ENCODE measurements around the gene C3orf22.

The C3orf22 gene

DNA sequence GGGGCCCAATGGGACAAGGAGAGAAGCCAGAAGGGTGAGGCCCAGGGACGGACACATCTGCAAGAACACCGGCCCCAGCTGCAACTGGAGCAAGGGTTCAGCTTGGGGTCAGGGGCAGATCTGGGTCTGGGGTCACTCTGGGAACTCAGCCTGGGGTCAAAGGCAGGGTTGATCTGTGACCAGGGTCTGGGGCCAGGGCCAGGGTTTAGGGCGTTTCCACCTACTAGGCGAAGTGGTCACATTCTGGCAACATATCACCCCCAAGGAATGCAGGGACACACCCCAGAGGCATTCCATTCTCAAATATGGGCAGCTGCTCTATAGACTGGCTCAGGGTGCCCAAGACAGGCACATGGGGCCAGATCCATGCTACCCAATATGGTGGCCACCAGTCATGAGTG, 50.2 kb downstream of the C3orf22 start (continued):
- no peak for TF ChIP-seq ZNF514 (tag by site-specific recombination; IDR thresholded peaks at IDR 0.05)
- TF ChIP-seq ZNF350 (tag by site-specific recombination; IDR thresholded peaks at IDR 0.05) = no peak
- TF ChIP-seq ZNF561 (tag by site-specific recombination; IDR thresholded peaks at IDR 0.05; ENCODE audit: borderline replicate concordance) = no peak
- no peak for TF ChIP-seq SP3 (tag by site-specific recombination; IDR thresholded peaks at IDR 0.05)

DNA sequence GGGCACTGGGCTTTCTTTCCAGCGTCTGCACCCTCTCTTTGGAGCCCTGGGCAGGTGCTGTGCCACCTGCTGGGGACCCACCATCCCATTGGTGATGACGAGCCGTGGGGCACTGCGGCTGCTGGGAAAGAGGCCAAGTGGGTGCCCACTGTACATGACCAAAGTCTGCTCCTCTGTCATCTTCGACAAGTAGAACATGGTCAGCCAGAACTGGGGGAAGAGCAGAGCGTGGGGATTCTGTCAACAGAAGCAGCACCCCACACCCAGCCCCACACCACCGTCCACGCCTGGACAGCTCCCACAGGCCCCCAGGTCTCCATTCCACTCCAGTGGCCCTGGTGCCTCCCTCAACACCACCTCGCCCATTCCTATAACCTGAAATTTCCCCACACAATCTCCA, 50.8 kb downstream of the C3orf22 start:
- Histone ChIP-seq H3K4me1 (ENCODE audit: control insufficient read depth, insufficient read depth, low read length) (no peaks in the 10 kb centered on the region), H3K9me3 (ENCODE audit: control insufficient read depth, insufficient read depth, low read depth, low read length) (no peaks in the 10 kb centered on the region), H3K36me3 (ENCODE audit: control insufficient read depth in 2 of 2, insufficient read depth in 1 of 2, low read length in 2 of 2) (no peaks in the 10 kb centered on the region), H3K4me3 (ENCODE audit: low read depth, low read length) (no peak overlapping the region), H3K27ac (ENCODE audit: extremely low read depth, low read depth, low read length) (no peak overlapping the region)
- TF ChIP-seq ZNF155 (tag by site-specific recombination; IDR thresholded peaks at IDR 0.05) (no peak), REPIN1 (tag by site-specific recombination; IDR thresholded peaks at IDR 0.05; ENCODE audit: low read depth) (no peak), ZSCAN23 (tag by site-specific recombination; IDR thresholded peaks at IDR 0.05) (no peak), ZNF610 (tag by site-specific recombination; IDR thresholded peaks at IDR 0.05; ENCODE audit: borderline replicate concordance) (no peak), ZNF202 (tag by site-specific recombination; IDR thresholded peaks at IDR 0.05; ENCODE audit: borderline replicate concordance) (no peak), ZNF223 (tag by site-specific recombination; IDR thresholded peaks at IDR 0.05) (no peak), ZNF561 (tag by site-specific recombination; IDR thresholded peaks at IDR 0.05; ENCODE audit: borderline replicate concordance) (no peak), ZNF214 (tag by site-specific recombination; IDR thresholded peaks at IDR 0.05; ENCODE audit: borderline replicate concordance) (no peak), ZNF311 (tag by site-specific recombination; IDR thresholded peaks at IDR 0.05; ENCODE audit: borderline replicate concordance) (no peak), ZNF629 (tag by site-specific recombination; IDR thresholded peaks at IDR 0.05) (no peak), ZNF768 (tag by site-specific recombination; IDR thresholded peaks at IDR 0.05) (no peak), ZXDB (tag by site-specific recombination; IDR thresholded peaks at IDR 0.05) (no peak), ZNF624 (tag by site-specific recombination; IDR thresholded peaks at IDR 0.05) (no peak), ZNF404 (tag by site-specific recombination; IDR thresholded peaks at IDR 0.05) (no peak)
- TF ChIP-seq, protein P1, sequence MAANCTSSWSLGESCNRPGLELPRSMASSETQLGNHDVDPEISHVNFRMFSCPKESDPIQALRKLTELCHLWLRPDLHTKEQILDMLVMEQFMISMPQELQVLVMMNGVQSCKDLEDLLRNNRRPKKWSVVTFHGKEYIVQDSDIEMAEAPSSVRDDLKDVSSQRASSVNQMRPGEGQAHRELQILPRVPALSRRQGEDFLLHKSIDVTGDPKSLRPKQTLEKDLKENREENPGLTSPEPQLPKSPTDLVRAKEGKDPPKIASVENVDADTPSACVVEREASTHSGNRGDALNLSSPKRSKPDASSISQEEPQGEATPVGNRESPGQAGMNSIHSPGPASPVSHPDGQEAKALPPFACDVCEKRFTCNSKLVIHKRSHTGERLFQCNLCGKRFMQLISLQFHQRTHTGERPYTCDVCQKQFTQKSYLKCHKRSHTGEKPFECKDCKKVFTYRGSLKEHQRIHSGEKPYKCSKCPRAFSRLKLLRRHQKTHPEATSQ (tag by site-specific recombination; IDR thresholded peaks at IDR 0.05) = no peak
- ChIA-PET CTCF (no interaction called here), POLR2A (interaction anchor here (0.5 kb wide), 1 partner anchor 9 kb away, joined by 4 read pairs; no protein-coding TSS in a partner anchor)

DNA sequence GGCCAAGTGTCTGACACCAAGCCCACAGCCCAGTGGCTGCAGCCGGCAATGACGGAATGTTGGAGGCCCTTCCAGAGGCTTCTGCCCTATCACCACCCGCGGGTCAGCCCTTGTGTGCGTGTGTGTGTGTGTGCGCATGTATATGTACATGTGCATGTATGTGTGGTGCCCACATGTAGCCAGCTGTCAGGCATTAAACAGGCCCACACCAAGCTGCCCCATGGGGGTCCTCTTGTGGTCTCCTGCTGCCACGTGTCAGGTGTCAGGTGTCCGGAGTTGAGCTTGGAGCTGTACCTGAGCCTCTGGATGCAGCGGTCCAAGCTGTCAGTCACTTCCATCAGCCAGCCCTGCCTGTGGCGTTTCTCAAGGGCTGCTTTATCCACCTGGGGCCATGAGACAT, 55.0 kb downstream of the C3orf22 start:
- H3K36me3 ChIP-seq (ENCODE audit: control insufficient read depth in 2 of 2, insufficient read depth in 1 of 2, low read length in 2 of 2) = no peaks in the 10 kb centered on the region
- H3K4me1 ChIP-seq (ENCODE audit: control insufficient read depth, insufficient read depth, low read length) = no peaks in the 10 kb centered on the region
- H3K4me3 ChIP-seq (ENCODE audit: low read depth, low read length) = no peak overlapping the region
- no peaks in the 10 kb centered on the region for H3K9me3 ChIP-seq (ENCODE audit: control insufficient read depth, insufficient read depth, low read depth, low read length)
- H3K27ac ChIP-seq (ENCODE audit: extremely low read depth, low read depth, low read length) = no peak overlapping the region
- CTCF ChIA-PET = no interaction called here
- POLR2A ChIA-PET = no interaction called here
- no peak for TF ChIP-seq ZNF354C (tag by site-specific recombination; IDR thresholded peaks at IDR 0.05; ENCODE audit: borderline replicate concordance, low read depth)
- TF ChIP-seq SALL2 (tag by site-specific recombination; IDR thresholded peaks at IDR 0.05; ENCODE audit: borderline replicate concordance) = no peak
- no peak for TF ChIP-seq ZNF571 (tag by site-specific recombination; IDR thresholded peaks at IDR 0.05)
- no peak for TF ChIP-seq ZNF214 (tag by site-specific recombination; IDR thresholded peaks at IDR 0.05; ENCODE audit: borderline replicate concordance)
- TF ChIP-seq, protein P2, sequence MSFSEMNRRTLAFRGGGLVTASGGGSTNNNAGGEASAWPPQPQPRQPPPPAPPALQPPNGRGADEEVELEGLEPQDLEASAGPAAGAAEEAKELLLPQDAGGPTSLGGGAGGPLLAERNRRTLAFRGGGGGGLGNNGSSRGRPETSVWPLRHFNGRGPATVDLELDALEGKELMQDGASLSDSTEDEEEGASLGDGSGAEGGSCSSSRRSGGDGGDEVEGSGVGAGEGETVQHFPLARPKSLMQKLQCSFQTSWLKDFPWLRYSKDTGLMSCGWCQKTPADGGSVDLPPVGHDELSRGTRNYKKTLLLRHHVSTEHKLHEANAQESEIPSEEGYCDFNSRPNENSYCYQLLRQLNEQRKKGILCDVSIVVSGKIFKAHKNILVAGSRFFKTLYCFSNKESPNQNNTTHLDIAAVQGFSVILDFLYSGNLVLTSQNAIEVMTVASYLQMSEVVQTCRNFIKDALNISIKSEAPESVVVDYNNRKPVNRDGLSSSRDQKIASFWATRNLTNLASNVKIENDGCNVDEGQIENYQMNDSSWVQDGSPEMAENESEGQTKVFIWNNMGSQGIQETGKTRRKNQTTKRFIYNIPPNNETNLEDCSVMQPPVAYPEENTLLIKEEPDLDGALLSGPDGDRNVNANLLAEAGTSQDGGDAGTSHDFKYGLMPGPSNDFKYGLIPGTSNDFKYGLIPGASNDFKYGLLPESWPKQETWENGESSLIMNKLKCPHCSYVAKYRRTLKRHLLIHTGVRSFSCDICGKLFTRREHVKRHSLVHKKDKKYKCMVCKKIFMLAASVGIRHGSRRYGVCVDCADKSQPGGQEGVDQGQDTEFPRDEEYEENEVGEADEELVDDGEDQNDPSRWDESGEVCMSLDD (tag by site-specific recombination; IDR thresholded peaks at IDR 0.05) = no peak
- TF ChIP-seq ZNF311 (tag by site-specific recombination; IDR thresholded peaks at IDR 0.05; ENCODE audit: borderline replicate concordance) = no peak
- no peak for TF ChIP-seq SCRT1 (tag by site-specific recombination; IDR thresholded peaks at IDR 0.05; ENCODE audit: borderline replicate concordance)
- TF ChIP-seq ZNF558 (tag by site-specific recombination; IDR thresholded peaks at IDR 0.05) = no peak
- no peak for TF ChIP-seq ZNF626 (tag by site-specific recombination; IDR thresholded peaks at IDR 0.05)
- no peak for TF ChIP-seq ZNF133 (tag by site-specific recombination; IDR thresholded peaks at IDR 0.05)
- TF ChIP-seq ZNF561 (tag by site-specific recombination; IDR thresholded peaks at IDR 0.05; ENCODE audit: borderline replicate concordance) = no peak
- TF ChIP-seq, protein P3, sequence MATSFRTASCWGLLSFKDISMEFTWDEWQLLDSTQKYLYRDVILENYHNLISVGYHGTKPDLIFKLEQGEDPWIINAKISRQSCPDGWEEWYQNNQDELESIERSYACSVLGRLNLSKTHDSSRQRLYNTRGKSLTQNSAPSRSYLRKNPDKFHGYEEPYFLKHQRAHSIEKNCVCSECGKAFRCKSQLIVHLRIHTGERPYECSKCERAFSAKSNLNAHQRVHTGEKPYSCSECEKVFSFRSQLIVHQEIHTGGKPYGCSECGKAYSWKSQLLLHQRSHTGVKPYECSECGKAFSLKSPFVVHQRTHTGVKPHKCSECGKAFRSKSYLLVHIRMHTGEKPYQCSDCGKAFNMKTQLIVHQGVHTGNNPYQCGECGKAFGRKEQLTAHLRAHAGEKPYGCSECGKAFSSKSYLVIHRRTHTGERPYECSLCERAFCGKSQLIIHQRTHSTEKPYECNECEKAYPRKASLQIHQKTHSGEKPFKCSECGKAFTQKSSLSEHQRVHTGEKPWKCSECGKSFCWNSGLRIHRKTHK (tag by site-specific recombination; IDR thresholded peaks at IDR 0.05) = no peak
- TF ChIP-seq, protein P4, sequence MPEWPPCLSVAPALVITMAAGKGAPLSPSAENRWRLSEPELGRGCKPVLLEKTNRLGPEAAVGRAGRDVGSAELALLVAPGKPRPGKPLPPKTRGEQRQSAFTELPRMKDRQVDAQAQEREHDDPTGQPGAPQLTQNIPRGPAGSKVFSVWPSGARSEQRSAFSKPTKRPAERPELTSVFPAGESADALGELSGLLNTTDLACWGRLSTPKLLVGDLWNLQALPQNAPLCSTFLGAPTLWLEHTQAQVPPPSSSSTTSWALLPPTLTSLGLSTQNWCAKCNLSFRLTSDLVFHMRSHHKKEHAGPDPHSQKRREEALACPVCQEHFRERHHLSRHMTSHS (tag by site-specific recombination; IDR thresholded peaks at IDR 0.05) = no peak
- TF ChIP-seq ZNF394 (tag by site-specific recombination; IDR thresholded peaks at IDR 0.05; ENCODE audit: borderline replicate concordance) = no peak
